ENCODE results near the gene RPS6KA5. TPM values are rescaled to one million over a fixed set of nuclear protein-coding genes. Genes with fewer than 3 reads are reported as not detected.
"Not testable (repeated sequence)": the region's sequence is repeated elsewhere in the genome, so short reads cannot be mapped to it uniquely, and the experiment has no call there.

Gene RPS6KA5
- total and polyA plus RNA-seq, 4 donors, result 1.1 to 14.8 (median 5.6) TPM

- WGBS, 2 donors, result 62 to 76% methylated on average over 3 of the region's 3 CpGs
- no peaks in the 10 kb centered on the region for H3K27me3 ChIP-seq (ENCODE audit: control insufficient read depth in 3 of 3, insufficient read depth in 3 of 3, low read length in 2 of 3)
- peaks cover 0 to 7% (median 0%) of the 10 kb centered on the region in 4 donors for H3K36me3 ChIP-seq (ENCODE audit: control insufficient read depth in 4 of 4, insufficient read depth in 4 of 4, low read length in 4 of 4)
- no peaks in the 10 kb centered on the region for H3K9me3 ChIP-seq (ENCODE audit: control insufficient read depth in 4 of 4, insufficient read depth in 3 of 4, low read length in 3 of 4)
- no peak for DNase-seq
- ATAC-seq (ENCODE audit: insufficient read depth, low FRiP score), result no peak
- H3K4me3 ChIP-seq, result no peak overlapping the region
- H3K27ac ChIP-seq (ENCODE audit: low read depth in 1 of 2, low read length in 1 of 2), result no peak overlapping the region
- TF ChIP-seq CTCF (IDR thresholded peaks at IDR 0.05; ENCODE audit: control extremely low read depth, extremely low read depth), result no peak
- H3K9ac ChIP-seq (ENCODE audit: insufficient read depth in 1 of 2, low read length in 2 of 2), result no peak overlapping the region
- H3K4me1 ChIP-seq (ENCODE audit: control insufficient read depth in 5 of 5, insufficient read depth in 5 of 5, low read length in 5 of 5), result peaks cover 0 to 5% (median 0%) of the 10 kb centered on the region in 5 donors
Observed at GRCh38 chr14:90981636-90982035, 78.8 kb downstream of the RPS6KA5 start.

- DNase-seq; ATAC-seq (ENCODE audit: insufficient read depth, low FRiP score): not testable (repeated sequence)
- 96 to 97% methylated on average over 3 of the region's 3 CpGs for WGBS, 2 donors
Observed at GRCh38 chr14:90980636-90981035, 79.8 kb downstream of the RPS6KA5 start.

GRCh38 chr14:90979515-90979914 lies 80.9 kb downstream of the RPS6KA5 start:
- TF ChIP-seq CTCF (IDR thresholded peaks at IDR 0.05; ENCODE audit: control extremely low read depth, extremely low read depth), result no peak
- H3K4me3 ChIP-seq, result no peak overlapping the region
- ATAC-seq (ENCODE audit: insufficient read depth, low FRiP score), result no peak
- no peaks in the 10 kb centered on the region for H3K27me3 ChIP-seq (ENCODE audit: control insufficient read depth in 3 of 3, insufficient read depth in 3 of 3, low read length in 2 of 3)
- WGBS, 2 donors, result 83 to 89% methylated on average over 5 of the region's 5 CpGs
- no peak overlapping the region for H3K27ac ChIP-seq (ENCODE audit: low read depth in 1 of 2, low read length in 1 of 2)
- peaks cover 0 to 5% (median 0%) of the 10 kb centered on the region in 5 donors for H3K4me1 ChIP-seq (ENCODE audit: control insufficient read depth in 5 of 5, insufficient read depth in 5 of 5, low read length in 5 of 5)
- H3K9me3 ChIP-seq (ENCODE audit: control insufficient read depth in 4 of 4, insufficient read depth in 3 of 4, low read length in 3 of 4), result no peaks in the 10 kb centered on the region
- H3K9ac ChIP-seq (ENCODE audit: insufficient read depth in 1 of 2, low read length in 2 of 2), result no peak overlapping the region
- DNase-seq, result peak in 2 of 3 donors; percentile 11 to 20
- peaks cover 0 to 7% (median 0%) of the 10 kb centered on the region in 4 donors for H3K36me3 ChIP-seq (ENCODE audit: control insufficient read depth in 4 of 4, insufficient read depth in 4 of 4, low read length in 4 of 4)

More at GRCh38 chr14:90980636-90981035, 79.8 kb downstream of the RPS6KA5 start:
- H3K36me3 ChIP-seq (ENCODE audit: control insufficient read depth in 4 of 4, insufficient read depth in 4 of 4, low read length in 4 of 4); H3K9ac ChIP-seq (ENCODE audit: insufficient read depth in 1 of 2, low read length in 2 of 2); H3K27ac ChIP-seq (ENCODE audit: low read depth in 1 of 2, low read length in 1 of 2); H3K4me1 ChIP-seq (ENCODE audit: control insufficient read depth in 5 of 5, insufficient read depth in 5 of 5, low read length in 5 of 5); H3K4me3 ChIP-seq; H3K9me3 ChIP-seq (ENCODE audit: control insufficient read depth in 4 of 4, insufficient read depth in 3 of 4, low read length in 3 of 4); H3K27me3 ChIP-seq (ENCODE audit: control insufficient read depth in 3 of 3, insufficient read depth in 3 of 3, low read length in 2 of 3): not testable (repeated sequence)

GRCh38 chr14:90976101-90976500 lies 84.3 kb downstream of the RPS6KA5 start:
- TF ChIP-seq CTCF (IDR thresholded peaks at IDR 0.05; ENCODE audit: control extremely low read depth, extremely low read depth), result no peak
- Histone ChIP-seq H3K36me3 (ENCODE audit: control insufficient read depth in 4 of 4, insufficient read depth in 4 of 4, low read length in 4 of 4) (peaks cover 0 to 7% (median under 1%) of the 10 kb centered on the region in 4 donors), H3K4me1 (ENCODE audit: control insufficient read depth in 5 of 5, insufficient read depth in 5 of 5, low read length in 5 of 5) (peaks cover 0 to 5% (median 0%) of the 10 kb centered on the region in 5 donors), H3K27me3 (ENCODE audit: control insufficient read depth in 3 of 3, insufficient read depth in 3 of 3, low read length in 2 of 3) (no peaks in the 10 kb centered on the region), H3K4me3 (no peak overlapping the region), H3K27ac (ENCODE audit: low read depth in 1 of 2, low read length in 1 of 2) (no peak overlapping the region), H3K9me3 (ENCODE audit: control insufficient read depth in 4 of 4, insufficient read depth in 3 of 4, low read length in 3 of 4) (no peaks in the 10 kb centered on the region), H3K9ac (ENCODE audit: insufficient read depth in 1 of 2, low read length in 2 of 2) (no peak overlapping the region)
- DNase-seq, result no peak
- no peak for ATAC-seq (ENCODE audit: insufficient read depth, low FRiP score)
- 97 to 98% methylated on average over 3 of the region's 3 CpGs for WGBS, 2 donors

All from lung (tissue), 12 donors.